Measurements from ENCODE around the gene RAD23B. TPM values are rescaled to one million over a fixed set of nuclear protein-coding genes. Genes with fewer than 3 reads are reported as not detected.

RAD23B gene
- total RNA-seq, 4 donors from 2014 or later: 64.4 to 110 (median 88.1) TPM

DNA sequence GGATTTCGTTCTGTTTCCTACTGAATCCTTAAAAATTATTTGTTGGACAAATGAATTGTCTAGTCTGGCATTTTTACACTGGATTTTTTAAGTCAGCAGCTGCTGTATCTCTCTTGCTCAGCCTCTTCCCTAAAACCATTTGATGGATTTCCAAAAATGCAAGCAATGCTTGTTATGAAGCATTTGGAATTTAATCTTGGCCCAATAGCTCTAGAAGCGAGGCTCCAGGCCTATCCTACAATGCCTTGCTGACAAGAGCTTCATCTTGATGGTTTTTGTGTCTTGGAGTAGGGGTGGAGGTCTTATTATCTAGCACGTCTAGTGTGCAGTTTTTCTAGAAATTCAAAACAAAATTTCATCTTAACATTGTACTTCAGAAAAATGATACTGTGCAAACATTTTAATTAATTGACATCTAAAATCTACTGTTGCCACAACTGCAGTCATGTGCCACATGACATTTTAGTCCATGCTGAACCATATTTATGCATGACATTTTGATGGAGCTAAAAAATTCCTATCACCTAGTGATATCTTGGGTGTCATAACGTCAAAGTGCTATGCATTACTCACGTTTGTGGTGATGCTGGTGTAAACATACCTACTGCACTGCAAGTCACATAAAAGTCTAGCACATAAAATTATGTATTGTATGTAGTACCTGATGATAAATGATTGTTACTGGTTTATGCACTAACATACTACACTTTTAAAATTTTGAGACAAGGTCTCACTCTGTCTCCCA, 5.9 kb upstream of the RAD23B start:
- H3K4me3 ChIP-seq: no peak overlapping the region
- DNase-seq (ENCODE audit: extremely low spot score): no peak
- H3K27me3 ChIP-seq: no peaks in the 10 kb centered on the region
- no peak overlapping the region for H3K27ac ChIP-seq (replicated peaks in 1 of 4)
- 59% methylated on average over 5 of the region's 5 CpGs for WGBS
- H3K4me1 ChIP-seq: peaks cover 19 to 36% (median 25%) of the 10 kb centered on the region in 4 donors
- no peaks in the 10 kb centered on the region for H3K9me3 ChIP-seq
- no peaks in the 10 kb centered on the region for H3K36me3 ChIP-seq
- TF ChIP-seq POLR2A (IDR thresholded peaks at IDR 0.05; ENCODE audit: low read depth) (no peak), POLR2AphosphoS5 (IDR thresholded peaks at IDR 0.05) (peak in 1 of 2 donors; percentile 40), EP300 (IDR thresholded peaks at IDR 0.05) (no peak)
- TF ChIP-seq, protein P1, sequence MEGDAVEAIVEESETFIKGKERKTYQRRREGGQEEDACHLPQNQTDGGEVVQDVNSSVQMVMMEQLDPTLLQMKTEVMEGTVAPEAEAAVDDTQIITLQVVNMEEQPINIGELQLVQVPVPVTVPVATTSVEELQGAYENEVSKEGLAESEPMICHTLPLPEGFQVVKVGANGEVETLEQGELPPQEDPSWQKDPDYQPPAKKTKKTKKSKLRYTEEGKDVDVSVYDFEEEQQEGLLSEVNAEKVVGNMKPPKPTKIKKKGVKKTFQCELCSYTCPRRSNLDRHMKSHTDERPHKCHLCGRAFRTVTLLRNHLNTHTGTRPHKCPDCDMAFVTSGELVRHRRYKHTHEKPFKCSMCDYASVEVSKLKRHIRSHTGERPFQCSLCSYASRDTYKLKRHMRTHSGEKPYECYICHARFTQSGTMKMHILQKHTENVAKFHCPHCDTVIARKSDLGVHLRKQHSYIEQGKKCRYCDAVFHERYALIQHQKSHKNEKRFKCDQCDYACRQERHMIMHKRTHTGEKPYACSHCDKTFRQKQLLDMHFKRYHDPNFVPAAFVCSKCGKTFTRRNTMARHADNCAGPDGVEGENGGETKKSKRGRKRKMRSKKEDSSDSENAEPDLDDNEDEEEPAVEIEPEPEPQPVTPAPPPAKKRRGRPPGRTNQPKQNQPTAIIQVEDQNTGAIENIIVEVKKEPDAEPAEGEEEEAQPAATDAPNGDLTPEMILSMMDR (IDR thresholded peaks at IDR 0.05): no peak
- intact Hi-C loops (cut with DNase I): no loop called here

DNA sequence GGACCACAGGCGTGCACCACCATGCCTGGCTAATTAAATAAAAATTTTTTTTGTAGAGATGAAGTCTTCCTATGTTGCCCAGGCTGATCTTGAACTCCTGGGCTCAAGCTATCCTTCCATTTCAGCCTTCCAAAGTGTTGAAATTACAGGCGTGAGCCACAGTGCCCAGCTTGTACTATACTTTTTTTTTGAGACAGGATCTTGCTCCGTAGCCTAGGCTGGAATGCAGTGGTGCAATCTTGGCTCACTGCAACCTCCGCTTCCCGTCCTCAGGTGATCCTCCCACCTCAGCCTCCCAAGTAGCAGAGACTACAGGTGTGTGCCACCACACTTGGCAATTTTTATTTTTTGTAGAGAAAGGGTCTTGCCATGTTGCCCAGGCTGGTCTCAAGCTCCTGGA, 5.3 kb upstream of the RAD23B start:
- H3K27me3 ChIP-seq: no peaks in the 10 kb centered on the region
- 95% methylated on average over 5 of the region's 5 CpGs for WGBS
- H3K4me3 ChIP-seq: no peak overlapping the region
- intact Hi-C loops (cut with DNase I): no loop called here
- DNase-seq (ENCODE audit: extremely low spot score): no peak
- H3K27ac ChIP-seq (replicated peaks in 1 of 4): no peak overlapping the region
- peaks cover 22 to 39% (median 28%) of the 10 kb centered on the region in 4 donors for H3K4me1 ChIP-seq
- TF ChIP-seq EP300 (IDR thresholded peaks at IDR 0.05): no peak
- H3K36me3 ChIP-seq: no peaks in the 10 kb centered on the region
- H3K9me3 ChIP-seq: no peaks in the 10 kb centered on the region

GRCh38 chr9:107279086-107279485, 4.0 kb upstream of the RAD23B start:
- DNase-seq (ENCODE audit: extremely low spot score): no peak
- Histone ChIP-seq H3K27me3 (no peaks in the 10 kb centered on the region), H3K4me1 (peaks cover 22 to 39% (median 28%) of the 10 kb centered on the region in 4 donors), H3K4me3 (no peak overlapping the region), H3K36me3 (no peaks in the 10 kb centered on the region), H3K9me3 (no peaks in the 10 kb centered on the region), H3K27ac (replicated peaks in 1 of 4) (no peak overlapping the region)
- WGBS: 92% methylated on average over 7 of the region's 7 CpGs
- intact Hi-C loops (cut with DNase I): no loop called here
- TF ChIP-seq, protein P1 (IDR thresholded peaks at IDR 0.05): no peak
- TF ChIP-seq EP300 (IDR thresholded peaks at IDR 0.05): no peak
- TF ChIP-seq POLR2AphosphoS5 (IDR thresholded peaks at IDR 0.05): no peak
- TF ChIP-seq POLR2A (IDR thresholded peaks at IDR 0.05; ENCODE audit: low read depth): no peak

- Histone ChIP-seq H3K27me3 (no peaks in the 10 kb centered on the region), H3K36me3 (no peaks in the 10 kb centered on the region), H3K27ac (replicated peaks in 1 of 4) (no peak overlapping the region), H3K4me1 (peaks cover 22 to 37% (median 33%) of the 10 kb centered on the region in 4 donors), H3K9me3 (no peaks in the 10 kb centered on the region), H3K4me3 (no peak overlapping the region)
- no peak for TF ChIP-seq EP300 (IDR thresholded peaks at IDR 0.05)
- TF ChIP-seq POLR2A (IDR thresholded peaks at IDR 0.05; ENCODE audit: low read depth): no peak
- TF ChIP-seq, protein P1 (IDR thresholded peaks at IDR 0.05): no peak
- no peak for TF ChIP-seq POLR2AphosphoS5 (IDR thresholded peaks at IDR 0.05)
- WGBS: 84% methylated on average over 3 of the region's 3 CpGs
- intact Hi-C loops (cut with DNase I): no loop called here
- no peak for DNase-seq (ENCODE audit: extremely low spot score)
Observed at GRCh38 chr9:107280543-107280942, 2.5 kb upstream of the RAD23B start.

DNA sequence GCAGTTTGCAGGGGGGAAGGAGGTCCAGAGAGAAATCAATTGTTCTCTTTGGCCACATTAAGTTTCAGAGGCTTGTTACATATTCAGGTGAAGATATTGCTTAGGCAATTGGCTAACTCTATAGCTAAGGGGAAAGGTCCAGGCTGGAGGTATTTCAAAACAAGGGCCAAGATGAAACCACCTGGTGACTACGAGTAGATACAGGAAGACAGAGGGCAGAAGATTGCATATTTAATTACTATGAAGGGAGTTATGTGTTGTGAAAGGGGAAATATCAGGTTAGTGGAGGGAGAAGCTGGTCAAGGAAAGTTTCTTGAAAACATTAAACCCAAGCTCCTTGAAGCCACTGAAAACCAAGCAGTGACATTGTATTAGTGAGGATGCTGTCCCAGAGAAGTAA, 1.9 kb upstream of the RAD23B start:
- Histone ChIP-seq H3K4me3 (no peak overlapping the region), H3K27ac (replicated peaks in 1 of 4) (no peak overlapping the region), H3K36me3 (no peaks in the 10 kb centered on the region), H3K9me3 (no peaks in the 10 kb centered on the region), H3K27me3 (no peaks in the 10 kb centered on the region), H3K4me1 (peaks cover 28 to 38% (median 35%) of the 10 kb centered on the region in 4 donors)
- TF ChIP-seq EP300 (IDR thresholded peaks at IDR 0.05): no peak
- TF ChIP-seq, protein P1 (IDR thresholded peaks at IDR 0.05): no peak
- TF ChIP-seq POLR2AphosphoS5 (IDR thresholded peaks at IDR 0.05): no peak
- TF ChIP-seq POLR2A (IDR thresholded peaks at IDR 0.05; ENCODE audit: low read depth): no peak
- 58% methylated on average over 1 of the region's 1 CpG for WGBS
- no peak for DNase-seq (ENCODE audit: extremely low spot score)
- intact Hi-C loops (cut with DNase I): no loop called here
